PC-9 (cell line): ENCODE measurements around the gene SLC38A1. TPM values are rescaled to one million over a fixed set of nuclear protein-coding genes. Genes with fewer than 3 reads are reported as not detected.

Source experiments
- BruUV-seq: library from RNA; stranded (reverse); fragments of 400-500 nt; replicated peaks from 2 replicates; lab custom pipeline; 2021; lab: Mats Ljungman, UMichigan
- CTCF ChIA-PET: fragments of 300-600 bp; sonication (Branson Sonifier 250); formaldehyde crosslinking; loops from one replicate; lab custom pipeline; 2022; ENCODE audit warnings: antibody characterized with exemption; lab: Charles Lee
- POLR2A ChIA-PET: fragments of 300-600 bp; sonication (Branson Sonifier 250); formaldehyde crosslinking; loops from one replicate; lab custom pipeline; 2022; ENCODE audit warnings: antibody characterized with exemption; ENCODE audit not compliant: unreplicated experiment; lab: Charles Lee
- DNase-seq, 2 experiments: peaks; one replicate each; pipeline versions ENCODE4 v3.0.0 to v3.0.0-alpha.2; 2015 to 2022; ENCODE audit warnings: mixed read lengths in 1 of 2
- H2AFZ ChIP-seq: fragments of 200-600 bp; sonication (generic); 2 replicates; pipeline ENCODE4 v1.8.1; 2017; ENCODE audit warnings: antibody characterized with exemption
- H3F3A ChIP-seq: fragments of 200-600 bp; sonication (generic); 2 replicates; pipeline ENCODE4 v1.8.1; 2017; ENCODE audit warnings: antibody characterized with exemption, mild to moderate bottlenecking, low read depth; ENCODE audit not compliant: insufficient read depth
- H3K27ac ChIP-seq: fragments of 200-600 bp; sonication (generic); 2 replicates; pipeline ENCODE4 v1.6.1; 2016; ENCODE audit warnings: mixed run types
- H3K27me3 ChIP-seq: fragments of 200-600 bp; sonication (generic); 2 replicates; pipeline ENCODE4 v1.6.1; 2016; ENCODE audit warnings: low read depth, mixed run types; ENCODE audit not compliant: insufficient read depth
- H3K36me3 ChIP-seq: fragments of 200-600 bp; sonication (generic); 2 replicates; pipeline ENCODE4 v1.6.1; 2016; ENCODE audit warnings: low read depth, mixed run types
- H3K4me1 ChIP-seq: fragments of 200-600 bp; sonication (generic); replicated peaks from 2 replicates; pipeline ENCODE4 v1.6.1; 2016; ENCODE audit warnings: mixed run types; ENCODE audit not compliant: insufficient read depth
- H3K4me2 ChIP-seq: fragments of 200-600 bp; sonication (generic); 2 replicates; pipeline ENCODE4 v1.6.1; 2017; ENCODE audit warnings: mixed run types
- H3K4me3 ChIP-seq: fragments of 200-600 bp; sonication (generic); 2 replicates; pipeline ENCODE4 v1.6.1; 2016; ENCODE audit warnings: mixed run types
- H3K79me2 ChIP-seq: fragments of 200-600 bp; sonication (generic); 2 replicates; pipeline ENCODE4 v1.6.1; 2017; ENCODE audit warnings: low read depth, mixed run types
- H3K9me2 ChIP-seq: fragments of 200-600 bp; sonication (generic); 2 replicates; pipeline ENCODE4 v1.8.1; 2017; ENCODE audit warnings: mild to moderate bottlenecking; ENCODE audit not compliant: insufficient read depth
- H3K9me3 ChIP-seq: fragments of 200-600 bp; sonication (generic); 2 replicates; pipeline ENCODE4 v1.8.1; 2016; ENCODE audit warnings: low read depth; ENCODE audit not compliant: insufficient read depth
- H4K20me1 ChIP-seq: fragments of 200-600 bp; sonication (generic); 2 replicates; pipeline ENCODE4 v1.8.1; 2017; ENCODE audit not compliant: insufficient read depth
- CTCF ChIP-seq: fragments of 200-600 bp; sonication (generic); conservative IDR thresholded peaks from 2 replicates; pipeline ENCODE4 v1.6.1; 2017; ENCODE audit warnings: mixed run types, antibody characterized with exemption, mild to moderate bottlenecking, moderate library complexity
- EZH2 ChIP-seq: fragments of 200-600 bp; sonication (generic); IDR thresholded peaks from 2 replicates; pipeline ENCODE4 v1.8.0; 2017; ENCODE audit warnings: antibody characterized with exemption, low read depth
- intact Hi-C: fragments of 100-400 bp; cut with micrococcal nuclease; formaldehyde crosslinking; loops from one replicate; pipeline ENCODE4 v1.10.0; 2022; ENCODE audit not compliant: unreplicated experiment
- total RNA-seq: library from RNA; stranded (reverse); gene quantifications from 2 replicates; pipeline ENCODE4 v1.2.3, GENCODE V29; 2021

Gene SLC38A1
- total RNA-seq, 1 experiment from 2014 or later: 131 TPM

DNA sequence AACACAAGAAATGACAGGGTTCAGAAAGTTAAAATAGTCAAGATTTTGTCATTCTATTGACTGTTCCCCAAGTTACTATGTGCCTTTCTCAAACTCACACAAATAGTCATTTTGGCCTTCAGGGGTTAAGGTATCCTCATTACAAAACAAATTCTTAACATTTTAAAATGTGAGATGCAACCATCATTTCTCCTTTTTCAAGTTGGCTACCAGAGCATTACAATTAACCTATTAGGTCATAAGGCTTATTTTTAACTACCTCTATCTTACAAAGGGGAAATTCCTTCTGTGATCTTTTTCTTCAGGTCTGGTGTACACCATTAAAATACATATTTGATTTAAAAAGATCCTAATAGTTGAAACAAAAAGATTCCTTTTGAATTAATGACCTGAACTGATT lies 61.2 kb downstream of the SLC38A1 start:
- BruUV-seq: no TSS peak
- POLR2A ChIA-PET: interaction anchor here (0.6 to 0.7 kb wide), 2 partner anchors 71 to 1000 kb away, joined by 3 to 4 read pairs; no protein-coding TSS in a partner anchor
- H2AFZ ChIP-seq: no peak overlapping the region

GRCh38 chr12:46206471-46206870 lies 62.4 kb downstream of the SLC38A1 start:
- TF ChIP-seq EZH2 (no peak), CTCF (no peak)
- H2AFZ ChIP-seq: no peak overlapping the region
- intact Hi-C loops: no loop called here
- peaks cover 24% of the 10 kb centered on the region for H3K4me1 ChIP-seq
- H3K79me2 ChIP-seq: peaks cover 29% of the 10 kb centered on the region; the same call in 1 of the 2 replicates
- POLR2A ChIA-PET: no interaction called here
- no TSS peak for BruUV-seq
- no peak overlapping the region for H3K4me2 ChIP-seq
- H3K9me3 ChIP-seq: 0 out of 2 replicates have a peak, but pooled peaks cover 2% of the 10 kb centered on the region
- H3F3A ChIP-seq: peaks cover 43% of the 10 kb centered on the region
- DNase-seq: no peak
- no peaks in the 10 kb centered on the region for H3K9me2 ChIP-seq
- H3K36me3 ChIP-seq: peaks cover 86% of the 10 kb centered on the region
- no peak overlapping the region for H3K4me3 ChIP-seq
- CTCF ChIA-PET: no interaction called here
- peaks cover 32% of the 10 kb centered on the region; the same call in 1 of the 2 replicates for H4K20me1 ChIP-seq
- no peak overlapping the region for H3K27ac ChIP-seq
- no peaks in the 10 kb centered on the region for H3K27me3 ChIP-seq

More for the DNA sequence above, 61.2 kb downstream of the SLC38A1 start:
- peaks cover 37% of the 10 kb centered on the region for H3K79me2 ChIP-seq
- peaks cover 40% of the 10 kb centered on the region; the same call in 1 of the 2 replicates for H4K20me1 ChIP-seq
- no peak overlapping the region for H3K4me3 ChIP-seq
- H3K4me2 ChIP-seq: no peak overlapping the region
- TF ChIP-seq CTCF (no peak), EZH2 (no peak)
- no peaks in the 10 kb centered on the region for H3K27me3 ChIP-seq
- CTCF ChIA-PET: interaction anchor here (0.6 kb wide), 1 partner anchor 83 kb away, joined by 4 read pairs; no protein-coding TSS in a partner anchor
- DNase-seq: no peak
- peaks cover 24% of the 10 kb centered on the region for H3K4me1 ChIP-seq
- H3K9me2 ChIP-seq: no peaks in the 10 kb centered on the region
- H3K27ac ChIP-seq: no peak overlapping the region
- intact Hi-C loops: no loop called here
- H3K36me3 ChIP-seq: peaks cover 86% of the 10 kb centered on the region
- peaks cover 52% of the 10 kb centered on the region for H3F3A ChIP-seq
- 0 out of 2 replicates have a peak, but pooled peaks cover 2% of the 10 kb centered on the region for H3K9me3 ChIP-seq

- 0 out of 2 replicates have a peak, but pooled peaks cover 2% of the 10 kb centered on the region for H3K9me3 ChIP-seq
- POLR2A ChIA-PET: no interaction called here
- intact Hi-C loops: no loop called here
- DNase-seq: no peak
- peaks cover 19% of the 10 kb centered on the region; the same call in 1 of the 2 replicates for H3K79me2 ChIP-seq
- H3K27ac ChIP-seq: no peak overlapping the region
- no peak overlapping the region for H3K4me2 ChIP-seq
- peaks cover 32% of the 10 kb centered on the region; the same call in 1 of the 2 replicates for H4K20me1 ChIP-seq
- H3K36me3 ChIP-seq: peaks cover 86% of the 10 kb centered on the region
- CTCF ChIA-PET: interaction anchor here (0.6 to 0.7 kb wide), 3 partner anchors 24 to 214 kb away, joined by 3 to 4 read pairs (median 3); no protein-coding TSS in a partner anchor
- H3F3A ChIP-seq: peaks cover 33% of the 10 kb centered on the region
- TF ChIP-seq CTCF (no peak), EZH2 (no peak)
- no peak overlapping the region for H3K4me3 ChIP-seq
- H2AFZ ChIP-seq: no peak overlapping the region
- no peaks in the 10 kb centered on the region for H3K9me2 ChIP-seq
- H3K4me1 ChIP-seq: peaks cover 19% of the 10 kb centered on the region
- BruUV-seq: no TSS peak
- no peaks in the 10 kb centered on the region for H3K27me3 ChIP-seq
These were observed 63.5 kb downstream of the SLC38A1 start for GRCh38 chr12:46205294-46205693.
